ENCODE results near the gene NME4.

NME4 gene

GRCh38 chr16:404971-405486 lies 8.0 kb downstream of the NME4 start:
- ChIA-PET POLR2A (no interaction called here), CTCF (interaction anchor here (0.7 kb wide), 1 partner anchor 11 kb away, joined by 4 read pairs; no protein-coding TSS in a partner anchor)
- Histone ChIP-seq H3K36me3 (ENCODE audit: control insufficient read depth in 2 of 2, insufficient read depth in 1 of 2, low read length in 2 of 2) (peaks cover 0 to 9% of the 10 kb centered on the region in 2 experiments; a peak in 2 of 3 replicates), H3K4me1 (ENCODE audit: control insufficient read depth, insufficient read depth, low read length) (no peaks in the 10 kb centered on the region), H3K9me3 (ENCODE audit: control insufficient read depth, insufficient read depth, low read depth, low read length) (no peaks in the 10 kb centered on the region), H3K27ac (ENCODE audit: extremely low read depth, low read depth, low read length) (no peak overlapping the region), H3K4me3 (ENCODE audit: low read depth, low read length) (no peak overlapping the region)
- TF ChIP-seq ZNF621 (tag by site-specific recombination; IDR thresholded peaks at IDR 0.05): no peak
- TF ChIP-seq ZFP41 (tag by site-specific recombination; IDR thresholded peaks at IDR 0.05; ENCODE audit: borderline replicate concordance): no peak
- TF ChIP-seq ZNF529 (tag by site-specific recombination; IDR thresholded peaks at IDR 0.05; ENCODE audit: insufficient replicate concordance): no peak
- TF ChIP-seq ZIC2 (tag by site-specific recombination; IDR thresholded peaks at IDR 0.05): peak; percentile 49; the same call in 1 of the 2 replicates
- no peak for TF ChIP-seq ZFP37 (tag by site-specific recombination; IDR thresholded peaks at IDR 0.05)
- no peak for TF ChIP-seq ZNF24 (tag by site-specific recombination; IDR thresholded peaks at IDR 0.05)
- no peak for TF ChIP-seq ZNF791 (tag by site-specific recombination; IDR thresholded peaks at IDR 0.05)
- TF ChIP-seq MYNN (tag by site-specific recombination; IDR thresholded peaks at IDR 0.05; ENCODE audit: borderline replicate concordance): no peak

- CTCF ChIA-PET: interaction anchor here (0.6 to 0.7 kb wide), 2 partner anchors 12 to 32 kb away, joined by 3 to 4 read pairs; no protein-coding TSS in a partner anchor
- no peaks in the 10 kb centered on the region for H3K4me1 ChIP-seq (ENCODE audit: control insufficient read depth, insufficient read depth, low read length)
- POLR2A ChIA-PET: no interaction called here
- no peak overlapping the region for H3K4me3 ChIP-seq (ENCODE audit: low read depth, low read length)
- peaks cover 0 to 3% of the 10 kb centered on the region in 2 experiments; a peak in 2 of 3 replicates for H3K36me3 ChIP-seq (ENCODE audit: control insufficient read depth in 2 of 2, insufficient read depth in 1 of 2, low read length in 2 of 2)
- H3K9me3 ChIP-seq (ENCODE audit: control insufficient read depth, insufficient read depth, low read depth, low read length): no peaks in the 10 kb centered on the region
- H3K27ac ChIP-seq (ENCODE audit: extremely low read depth, low read depth, low read length): no peak overlapping the region
- TF ChIP-seq ZNF521 (tag by site-specific recombination; IDR thresholded peaks at IDR 0.05) (no peak), ZNF629 (tag by site-specific recombination; IDR thresholded peaks at IDR 0.05) (no peak), ZFP37 (tag by site-specific recombination; IDR thresholded peaks at IDR 0.05) (no peak), ZNF19 (tag by site-specific recombination; IDR thresholded peaks at IDR 0.05; ENCODE audit: low read depth) (no peak), ZFHX2 (tag by site-specific recombination; conservative IDR thresholded peaks at IDR 0.05) (0 out of 2 replicates have a peak, but pooled peaks have one; percentile 10), ZFP69B (tag by site-specific recombination; IDR thresholded peaks at IDR 0.05) (no peak), ZNF221 (tag by site-specific recombination; IDR thresholded peaks at IDR 0.05; ENCODE audit: borderline replicate concordance) (no peak), ZNF48 (tag by site-specific recombination; IDR thresholded peaks at IDR 0.05) (no peak), SALL2 (tag by site-specific recombination; IDR thresholded peaks at IDR 0.05; ENCODE audit: borderline replicate concordance) (no peak), WT1 (tag by site-specific recombination; IDR thresholded peaks at IDR 0.05) (no peak), KLF9 (tag by site-specific recombination; IDR thresholded peaks at IDR 0.05; ENCODE audit: low read depth) (no peak), HOXD13 (CRISPR knock-in tag; IDR thresholded peaks at IDR 0.05; ENCODE audit: borderline replicate concordance) (no peak), ZNF600 (tag by site-specific recombination; IDR thresholded peaks at IDR 0.05) (peak; percentile 45; the same call in 1 of the 2 replicates), ATF2 (tag by site-specific recombination; IDR thresholded peaks at IDR 0.05; ENCODE audit: low read depth) (no peak), ZBTB10 (tag by site-specific recombination; IDR thresholded peaks at IDR 0.05) (no peak), ZNF311 (tag by site-specific recombination; IDR thresholded peaks at IDR 0.05; ENCODE audit: borderline replicate concordance) (no peak), ZEB2 (tag by site-specific recombination; IDR thresholded peaks at IDR 0.05) (no peak), ZNF548 (tag by site-specific recombination; IDR thresholded peaks at IDR 0.05) (no peak), ZNF624 (tag by site-specific recombination; IDR thresholded peaks at IDR 0.05) (no peak), ZNF596 (tag by site-specific recombination; IDR thresholded peaks at IDR 0.05) (no peak), ZNF510 (tag by site-specific recombination; IDR thresholded peaks at IDR 0.05; ENCODE audit: insufficient replicate concordance) (no peak), ZNF610 (tag by site-specific recombination; IDR thresholded peaks at IDR 0.05; ENCODE audit: borderline replicate concordance) (no peak)
Measured at GRCh38 chr16:405548-406506, 8.8 kb downstream of the NME4 start.
